H1 (cell line): ENCODE data around the gene SLC26A9. TPM values are rescaled to one million over a fixed set of nuclear protein-coding genes. Genes with fewer than 3 reads are reported as not detected.

Experiments
- CEBPB ChIP-seq: IDR thresholded peaks from 2 replicates; pipeline ENCODE4 v1.6.1; 2012; ENCODE audit warnings: low read depth, low read length
- PHF8 ChIP-seq: fragments of 200-600 bp; sonication (generic); conservative IDR thresholded peaks from 2 replicates; pipeline ENCODE4 v1.7.1; 2012; ENCODE audit warnings: low read depth, mild to moderate bottlenecking, inconsistent platforms, low read length, moderate library complexity
- POLR2AphosphoS5 ChIP-seq: IDR thresholded peaks from 2 replicates; pipeline ENCODE4 v1.6.1; 2011; ENCODE audit warnings: low read depth, low read length
- RFX5 ChIP-seq: IDR thresholded peaks from 2 replicates; pipeline ENCODE4 v1.6.1; 2011; ENCODE audit warnings: low read depth, low read length, improper control_type of control experiment, borderline replicate concordance
- SP2 ChIP-seq: IDR thresholded peaks from 2 replicates; pipeline ENCODE4 v1.6.1; 2012; ENCODE audit warnings: mild to moderate bottlenecking, low read length, inconsistent platforms
- SRF ChIP-seq: IDR thresholded peaks from 2 replicates; pipeline ENCODE4 v1.6.1; 2011; ENCODE audit warnings: mild to moderate bottlenecking, low read depth, low read length, moderate library complexity
- ZNF274 ChIP-seq: IDR thresholded peaks from 2 replicates; pipeline ENCODE4 v1.7.0; 2012; ENCODE audit warnings: low read length, borderline replicate concordance; ENCODE audit errors: extremely low read depth
- polyA plus RNA-seq, 7 experiments: library from polyadenylated mRNA; depleted of rRNA in 3 of 7; stranded (reverse) in 5 of 7; unstranded in 2 of 7; fragments of >200 nt in 5 of 7; fragments of 200-250 nt in 2 of 7; gene quantifications; 1 replicate in 5 of 7; 2 replicates in 1 of 7; 4 replicates in 1 of 7; pipeline versions ENCODE4 v1.2.1 to v1.2.3, GENCODE V29; 2011 to 2013; ENCODE audit warnings: missing spikeins in 2 of 7, mixed read lengths in 2 of 7
- total RNA-seq: library from RNA; stranded (reverse); fragmentation: NEBNext Ultra II Directional; extraction: Animal tissue kit (Norgen Biotek cat#: 25700); gene quantifications from 2 replicates; pipeline ENCODE4 v1.2.1, GENCODE V29; 2021

Gene SLC26A9
- total and polyA plus RNA-seq, 2 of the 8 experiments (the other 6 are each of a cell fraction or from before 2014, with no cell fraction given): not detected

GRCh38 chr1:205971082-205971481, 27.8 kb upstream of the SLC26A9 start (continued):
- TF ChIP-seq PHF8 (no peak), CEBPB (no peak), SRF (no peak), ZNF274 (no peak), RFX5 (no peak), POLR2AphosphoS5 (no peak), SP2 (no peak)
